H1 (cell line): ENCODE data around the gene BTBD3.

Experiments used
- EZH2 ChIP-seq: fragments of 200-600 bp; sonication (generic); IDR thresholded peaks from 2 replicates; pipeline ENCODE4 v1.7.1; 2012; ENCODE audit warnings: low read depth, mild to moderate bottlenecking, moderate library complexity, low read length, inconsistent platforms; ENCODE audit not compliant: severe bottlenecking
- TF ChIP-seq, protein P1 (sequence below): IDR thresholded peaks from 2 replicates; pipeline ENCODE4 v1.6.1; 2012; ENCODE audit warnings: inconsistent platforms

DNA sequence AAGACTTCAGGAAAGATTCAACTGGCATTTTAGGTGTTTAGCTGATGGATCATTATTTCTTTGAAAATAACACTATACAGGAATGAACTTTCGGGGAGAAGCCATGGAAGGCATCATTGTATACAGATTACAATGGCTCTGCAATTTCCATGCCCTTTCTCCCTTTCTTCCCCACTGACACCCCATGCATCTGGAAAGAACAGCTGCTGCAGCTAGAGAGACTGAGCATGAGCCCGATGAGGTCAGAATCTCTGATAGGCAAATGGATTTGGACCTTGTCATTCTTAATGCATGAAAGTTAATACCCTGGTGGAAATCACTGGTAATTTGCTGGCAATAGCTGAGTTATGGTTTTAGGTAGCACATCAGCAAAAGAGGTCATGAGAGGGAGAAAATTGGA lies 54.8 kb downstream of the BTBD3 start:
- TF ChIP-seq EZH2 = no peak
- TF ChIP-seq, protein P1, sequence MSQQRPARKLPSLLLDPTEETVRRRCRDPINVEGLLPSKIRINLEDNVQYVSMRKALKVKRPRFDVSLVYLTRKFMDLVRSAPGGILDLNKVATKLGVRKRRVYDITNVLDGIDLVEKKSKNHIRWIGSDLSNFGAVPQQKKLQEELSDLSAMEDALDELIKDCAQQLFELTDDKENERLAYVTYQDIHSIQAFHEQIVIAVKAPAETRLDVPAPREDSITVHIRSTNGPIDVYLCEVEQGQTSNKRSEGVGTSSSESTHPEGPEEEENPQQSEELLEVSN = no peak
